Measurements from ENCODE around the gene PITPNC1.
"Not testable (repeated sequence)": the region's sequence is repeated elsewhere in the genome, so short reads cannot be mapped to it uniquely, and the experiment has no call there.

PITPNC1 gene

GRCh38 chr17:67401106-67401505 lies 24.0 kb downstream of the PITPNC1 start:
- no peak for DNase-seq

DNA sequence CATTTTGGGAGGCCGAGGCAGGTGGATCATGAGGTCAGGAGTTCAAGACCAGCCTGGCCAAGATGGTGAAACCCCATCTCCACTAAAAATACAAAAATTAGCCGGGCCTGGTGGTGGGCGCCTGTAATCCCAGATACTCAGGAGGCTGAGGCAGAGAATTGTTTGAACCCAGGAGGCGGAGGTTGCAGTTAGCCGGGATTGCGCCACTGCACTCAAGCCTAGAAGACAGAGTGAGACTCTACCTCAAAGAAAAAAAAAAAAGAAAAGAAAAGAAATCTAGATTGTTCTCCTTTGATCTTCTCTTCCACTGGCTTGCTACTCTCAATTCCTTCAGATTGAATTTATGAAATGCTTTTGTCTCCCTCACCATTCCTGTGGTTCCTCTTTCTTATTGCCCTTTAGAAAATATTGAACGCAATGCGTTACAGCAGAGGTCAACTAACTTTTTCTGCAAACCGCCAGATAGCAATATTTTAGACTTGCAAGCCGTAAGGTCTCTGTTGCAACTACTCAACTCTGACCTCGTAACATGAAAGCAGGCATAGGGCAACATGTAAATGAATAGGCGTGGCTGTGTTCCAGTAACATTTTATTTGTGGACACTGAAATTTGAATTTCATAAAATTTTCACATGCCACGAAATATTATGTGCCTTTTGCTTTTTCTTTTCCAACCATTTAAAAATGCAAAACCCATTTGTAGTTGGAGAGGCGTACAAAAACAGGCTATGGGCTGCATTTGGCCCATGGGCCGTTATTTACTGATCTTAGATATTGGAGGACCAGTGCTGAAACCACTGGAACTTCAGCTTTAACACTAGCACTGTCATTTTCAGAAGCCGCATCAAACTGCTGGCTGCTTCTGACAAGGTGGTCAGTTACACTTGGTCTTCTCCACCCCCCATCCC lies 24.8 kb downstream of the PITPNC1 start:
- no peak for DNase-seq

DNA sequence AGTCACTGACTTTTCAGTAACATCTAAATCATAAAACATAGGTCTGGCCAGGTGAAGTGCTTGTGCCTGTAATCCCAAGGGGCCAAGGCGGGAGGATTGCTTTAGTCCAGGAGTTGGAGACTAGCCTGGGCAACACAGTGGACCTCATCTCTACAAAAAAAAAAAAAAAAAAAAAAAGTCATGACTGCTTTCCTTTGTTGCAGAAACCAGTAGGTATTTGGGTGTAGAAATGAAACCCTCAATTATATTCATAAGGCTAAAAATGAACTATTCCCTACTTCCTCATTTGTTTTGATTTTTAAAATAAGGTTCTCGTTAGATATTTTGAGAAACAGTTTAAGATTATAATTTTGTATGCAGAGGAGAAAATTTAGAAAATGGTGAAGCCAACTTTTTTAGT lies 26.0 kb downstream of the PITPNC1 start:
- no peak for DNase-seq

DNA sequence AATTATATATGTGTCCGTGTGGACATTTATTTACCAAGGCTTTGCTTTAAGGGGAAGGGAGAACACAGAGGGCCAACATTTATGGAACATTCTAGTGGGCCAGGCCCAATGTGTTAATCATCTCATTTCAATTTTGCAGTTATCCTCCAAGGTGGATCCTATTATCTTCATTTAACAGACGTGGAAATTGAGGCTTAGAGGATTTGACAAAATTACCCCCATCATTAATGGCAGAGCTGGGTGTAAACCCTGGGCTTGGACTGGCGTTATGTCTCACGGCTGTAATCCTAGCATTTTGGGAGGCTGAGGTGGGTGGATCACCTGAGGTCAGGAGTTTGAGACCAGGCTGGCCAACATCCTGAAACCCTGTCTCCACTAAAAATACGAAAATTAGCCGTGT lies 26.4 kb downstream of the PITPNC1 start:
- no peak for DNase-seq

DNA sequence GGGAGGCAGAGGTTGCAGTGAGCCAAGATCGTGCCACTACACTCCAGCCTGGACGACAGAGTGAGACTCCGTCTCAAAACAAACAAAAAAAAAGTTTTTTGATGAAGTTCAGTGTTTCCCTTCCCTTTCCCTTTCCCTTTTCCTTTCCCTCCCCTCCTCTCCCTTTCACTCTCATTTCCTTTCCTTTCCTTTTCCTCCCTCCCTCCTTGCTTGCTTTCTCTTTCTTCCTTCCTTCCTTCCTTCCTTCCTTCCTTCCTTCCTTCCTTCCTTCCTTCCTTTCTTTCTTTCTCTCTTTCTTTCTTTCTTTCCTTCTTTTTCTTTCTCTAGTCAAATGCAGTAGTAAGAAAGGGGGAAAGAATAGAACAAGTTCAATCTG lies 31.4 kb downstream of the PITPNC1 start:
- not testable (repeated sequence) for DNase-seq

GRCh38 chr17:67411397-67411796 lies 34.3 kb downstream of the PITPNC1 start:
- DNase-seq: no peak

- no peak for DNase-seq
Observed at GRCh38 chr17:67412032-67412431, 35.0 kb downstream of the PITPNC1 start.

DNA sequence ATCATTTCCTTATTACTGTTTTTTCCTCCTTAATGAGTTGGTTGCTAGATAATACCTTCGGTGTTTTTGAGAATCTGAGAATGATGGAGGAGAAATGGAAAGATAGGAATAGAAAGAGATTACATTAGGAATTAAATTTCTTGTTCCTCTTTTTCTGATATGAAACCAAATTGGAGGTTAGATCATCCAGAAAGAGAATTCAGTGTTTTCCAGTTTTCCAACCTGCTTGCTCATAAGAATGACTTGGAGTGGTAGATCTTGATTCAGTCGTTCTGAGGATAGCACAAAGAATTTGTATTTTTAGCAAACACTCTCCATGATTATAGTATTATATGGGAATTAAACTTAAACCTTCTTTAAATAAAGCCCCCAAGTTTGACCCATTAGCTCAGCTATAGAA lies 35.9 kb downstream of the PITPNC1 start:
- DNase-seq: no peak

GRCh38 chr17:67413388-67413787 lies 36.3 kb downstream of the PITPNC1 start:
- no peak for DNase-seq

GRCh38 chr17:67414130-67414529 lies 37.0 kb downstream of the PITPNC1 start:
- DNase-seq: no peak

DNA sequence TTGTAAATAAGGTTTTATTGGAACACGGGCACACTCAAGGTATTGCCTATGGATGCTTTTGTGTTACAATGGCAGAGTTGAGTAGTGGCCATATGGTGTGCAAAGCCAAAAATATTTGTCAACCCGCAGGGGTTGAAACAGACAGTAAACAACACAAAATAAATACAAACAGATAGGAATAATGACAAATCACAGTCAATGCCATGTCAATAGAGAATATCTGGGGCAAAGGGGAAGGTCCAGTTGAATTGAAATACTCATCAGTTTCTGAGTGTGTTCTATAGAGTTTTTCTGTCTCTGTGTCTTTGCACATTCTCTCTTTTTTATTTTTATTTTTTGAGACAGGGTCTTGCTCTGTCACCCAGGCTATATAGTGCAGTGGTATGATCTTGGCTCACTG lies 37.5 kb downstream of the PITPNC1 start:
- no peak for DNase-seq

- no peak for DNase-seq
Observed at GRCh38 chr17:67415291-67415690, 38.2 kb downstream of the PITPNC1 start.

GRCh38 chr17:67417507-67417906 lies 40.4 kb downstream of the PITPNC1 start:
- no peak for DNase-seq

DNA sequence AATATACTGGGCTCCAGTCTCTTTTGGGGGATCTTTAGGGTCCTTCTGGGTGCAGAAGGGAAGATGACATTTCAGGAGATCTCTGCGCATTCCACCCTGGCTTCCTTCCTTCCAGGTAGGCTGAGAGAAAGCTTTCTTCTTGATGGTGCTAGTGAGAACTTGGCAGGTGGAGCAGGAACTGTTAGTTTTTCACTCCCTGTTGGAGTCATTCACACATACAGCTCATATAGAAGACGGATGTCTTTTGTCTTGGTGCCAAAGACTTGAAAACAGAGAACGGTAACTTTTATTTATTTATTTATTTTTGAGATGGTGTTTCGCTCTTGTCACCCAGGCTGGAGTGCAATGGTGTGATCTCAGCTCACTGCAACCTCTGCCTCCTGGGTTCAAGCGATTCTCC lies 43.9 kb downstream of the PITPNC1 start:
- DNase-seq: no peak

GRCh38 chr17:67421869-67422273 lies 44.8 kb downstream of the PITPNC1 start:
- DNase-seq: peak; percentile 72

DNA sequence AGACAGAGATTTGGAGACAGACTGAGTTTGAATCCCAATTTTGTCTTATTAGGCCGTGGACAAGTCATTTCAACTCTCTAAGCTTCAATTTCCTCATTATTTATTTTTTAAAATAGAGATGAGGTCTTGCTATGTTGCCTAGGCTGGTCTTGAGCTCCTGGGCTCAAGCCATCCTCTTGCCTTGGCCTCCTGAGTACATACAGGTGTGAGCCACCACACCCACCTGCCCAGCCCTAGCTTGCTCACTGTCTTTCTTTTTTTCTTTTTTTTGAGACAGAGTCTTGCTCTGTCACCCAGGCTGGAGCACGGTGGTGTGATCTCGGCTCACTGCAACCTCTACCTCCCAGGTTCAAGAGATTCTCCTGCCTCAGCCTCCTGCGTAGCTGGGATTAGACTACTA lies 45.2 kb downstream of the PITPNC1 start:
- not testable (repeated sequence) for DNase-seq

DNA sequence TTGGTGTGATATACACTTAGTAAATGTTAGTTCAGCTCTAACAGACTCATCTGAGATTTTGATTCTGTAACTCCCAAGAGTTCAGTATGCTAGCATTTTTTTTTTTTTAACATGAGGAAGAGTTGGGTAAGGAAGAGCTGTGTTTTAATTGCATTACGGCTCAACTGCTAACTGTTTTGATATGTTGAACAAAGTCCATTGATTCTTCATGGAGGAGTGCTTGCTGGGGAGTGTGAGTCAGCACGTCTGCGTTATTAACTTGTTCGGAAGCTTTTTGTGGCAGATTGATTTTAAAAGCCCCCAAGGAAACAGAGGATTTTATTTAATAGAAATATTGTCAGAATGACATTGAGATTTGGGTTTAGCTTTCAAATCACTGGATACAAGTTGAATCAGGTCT lies 45.8 kb downstream of the PITPNC1 start:
- DNase-seq: no peak

GRCh38 chr17:67425571-67426160 lies 48.6 kb downstream of the PITPNC1 start:
- no peak for DNase-seq

DNA sequence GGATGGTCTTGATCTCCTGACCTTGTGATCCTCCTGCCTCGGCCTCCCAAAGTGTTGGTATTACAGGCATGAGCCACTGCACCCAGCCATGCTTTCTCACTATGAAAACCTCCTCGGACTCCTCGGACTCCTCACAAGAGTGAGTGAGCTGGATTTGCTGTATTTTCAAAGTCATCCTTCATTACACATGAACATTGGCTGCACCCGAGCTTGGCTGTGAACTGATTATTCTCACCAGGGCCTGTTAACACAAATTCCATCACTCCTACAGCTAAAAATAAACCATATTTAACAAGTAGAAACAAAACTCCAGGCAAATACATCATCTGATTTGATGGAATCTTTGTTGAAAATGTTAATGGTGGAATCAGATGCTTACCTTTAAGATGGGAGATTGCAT lies 50.3 kb downstream of the PITPNC1 start:
- DNase-seq: no peak

DNA sequence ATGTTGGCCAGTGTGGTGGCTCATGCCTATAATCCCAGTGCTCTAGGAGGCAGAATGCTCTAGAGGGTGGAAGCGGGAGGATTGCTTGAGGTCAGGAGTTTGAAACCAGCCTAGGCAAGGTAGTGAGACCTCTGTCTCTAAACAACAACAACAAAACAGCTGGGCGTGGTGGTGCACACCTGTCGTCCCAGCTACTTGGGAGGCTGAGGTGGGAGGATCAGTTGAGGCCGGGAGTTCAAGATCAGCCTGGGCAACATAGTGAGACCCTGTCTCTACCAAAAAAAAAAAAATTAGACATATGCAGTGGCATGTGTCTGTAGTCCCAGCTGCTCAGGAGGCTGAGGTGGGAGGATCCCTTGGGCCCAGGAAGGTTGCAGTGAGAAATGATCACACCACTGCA lies 53.4 kb downstream of the PITPNC1 start:
- DNase-seq: not testable (repeated sequence)

DNA sequence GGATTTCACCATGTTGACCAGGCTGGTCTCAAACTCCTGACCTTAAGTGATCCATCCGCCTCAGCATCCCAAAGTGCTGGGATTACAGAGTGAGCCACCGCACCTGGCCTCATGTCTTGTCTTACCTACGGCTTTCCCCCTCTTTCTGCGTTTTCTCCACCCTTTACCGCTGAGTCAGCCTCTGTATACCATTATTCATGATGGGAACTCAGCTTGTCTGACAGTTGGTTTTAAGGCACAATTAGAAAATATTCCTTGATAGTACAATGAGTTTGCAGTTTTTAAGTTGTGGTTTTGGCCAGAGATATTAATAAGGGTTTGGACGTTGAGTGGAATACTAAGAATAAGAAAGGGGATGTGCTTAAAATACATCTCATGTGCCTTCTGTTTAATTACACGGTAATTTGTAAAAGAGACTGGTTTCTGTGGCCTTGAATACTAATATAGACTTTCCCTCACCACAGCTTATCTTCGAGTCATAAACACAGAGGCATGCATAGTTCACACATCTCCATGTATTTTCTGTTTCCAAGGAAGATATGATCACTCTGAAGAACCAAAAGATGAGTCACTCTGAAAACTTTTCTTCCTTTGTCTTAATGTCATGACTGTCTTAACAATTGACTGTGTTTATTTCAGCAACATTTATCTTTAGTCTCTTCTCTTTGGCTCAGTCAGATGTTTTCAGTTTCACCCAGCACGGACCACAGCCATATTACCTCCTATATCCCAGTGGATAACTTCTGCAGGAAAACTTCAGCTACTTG lies 54.4 kb downstream of the PITPNC1 start:
- DNase-seq: peak; percentile 83

GRCh38 chr17:67433248-67433924 lies 56.3 kb downstream of the PITPNC1 start:
- DNase-seq: no peak

DNA sequence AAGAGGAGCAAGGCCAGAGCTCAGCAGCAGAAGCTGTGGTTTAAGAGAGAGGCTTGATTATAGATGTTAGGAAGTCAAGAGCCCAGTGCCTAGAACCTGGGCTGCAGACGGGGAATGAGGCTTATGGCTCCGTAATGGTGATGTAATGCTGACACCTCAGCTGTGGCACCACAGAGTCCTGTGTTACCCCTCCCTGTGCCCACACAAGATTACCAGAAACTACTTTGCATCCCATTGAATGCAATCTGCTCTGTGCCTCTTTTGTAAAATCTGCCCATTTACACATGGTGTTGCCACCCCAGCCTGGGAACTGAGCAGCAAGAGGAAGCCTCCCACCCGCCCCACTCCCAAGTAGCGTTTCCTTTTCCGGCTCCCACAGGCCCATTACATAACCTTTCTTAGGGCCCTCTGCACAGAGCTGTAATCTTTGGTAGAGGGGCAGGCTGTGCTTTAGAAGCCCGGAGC lies 57.0 kb downstream of the PITPNC1 start:
- DNase-seq: no peak

All from fibroblast of skin of abdomen (primary cell).